HG02870 (cell line): ENCODE results near the gene IL1RAPL1.

Source experiments
- ATAC-seq: cut with Tn5 transposase; IDR thresholded peaks from one replicate; pipeline ENCODE4 v1.9.1; 2021; ENCODE audit warnings: mild to moderate bottlenecking, moderate library complexity; ENCODE audit not compliant: unreplicated experiment

IL1RAPL1 gene

GRCh38 chrX:29382811-29383210 lies 795.6 kb downstream of the IL1RAPL1 start:
- ATAC-seq: no peak

DNA sequence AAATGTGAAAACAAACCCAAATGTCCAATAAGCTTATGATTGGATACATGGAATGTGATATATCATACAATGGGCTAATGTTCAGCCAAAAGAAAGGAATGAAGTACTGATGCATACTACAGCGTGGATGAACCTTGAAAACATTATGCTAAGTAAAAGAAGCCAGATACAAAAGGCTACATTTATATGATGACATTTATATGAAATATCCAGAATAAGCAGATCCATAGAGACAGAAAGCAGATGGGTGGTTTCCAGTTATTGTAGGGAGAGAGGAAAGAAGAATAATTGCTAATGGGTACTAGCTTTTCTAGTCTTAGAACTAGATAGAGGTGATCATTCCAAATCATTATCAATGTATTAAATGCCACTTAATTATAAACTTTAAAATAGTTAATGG lies 801.3 kb downstream of the IL1RAPL1 start:
- no peak for ATAC-seq

GRCh38 chrX:29397506-29397905 lies 810.3 kb downstream of the IL1RAPL1 start:
- no peak for ATAC-seq

GRCh38 chrX:29407357-29407756 lies 820.1 kb downstream of the IL1RAPL1 start:
- no peak for ATAC-seq

DNA sequence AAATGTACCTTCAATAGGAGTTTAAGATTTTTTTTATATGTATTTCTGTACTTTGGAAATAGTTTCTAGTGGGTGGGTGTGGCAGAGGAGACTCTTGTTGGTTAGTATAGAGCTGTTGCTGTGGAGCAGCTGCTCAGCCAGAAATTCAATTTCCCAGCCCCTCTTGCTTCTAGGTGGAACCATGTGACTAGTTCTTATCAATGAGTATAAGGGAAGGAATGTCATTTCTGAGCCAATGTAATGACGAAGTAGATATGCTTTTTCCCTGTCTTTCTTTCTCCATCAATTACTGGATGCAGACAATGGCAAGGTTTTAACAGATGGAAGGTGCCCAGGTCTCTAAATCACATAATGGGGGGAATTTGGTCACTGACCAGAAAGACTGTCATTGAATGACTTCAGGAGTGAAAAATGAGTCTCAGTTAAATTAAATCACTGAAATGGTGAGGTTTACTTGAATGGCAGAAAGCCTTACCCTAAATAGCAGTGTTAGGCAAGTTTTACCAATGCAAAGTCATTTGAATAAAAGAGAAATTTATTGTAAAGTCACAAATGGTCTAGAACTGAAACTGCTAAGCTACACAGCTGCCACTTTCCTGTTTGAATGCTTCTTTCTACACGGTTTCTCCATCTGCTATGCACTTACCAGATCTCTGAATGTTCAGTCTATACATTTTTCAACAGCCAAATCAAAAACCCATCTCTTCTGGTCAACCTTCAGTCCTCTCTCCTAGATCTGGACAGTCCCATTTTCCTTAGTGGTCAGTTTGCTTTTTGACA lies 832.7 kb downstream of the IL1RAPL1 start:
- ATAC-seq: peak; percentile 86

- no peak for ATAC-seq
Observed at GRCh38 chrX:29422034-29422433, 834.8 kb downstream of the IL1RAPL1 start.

GRCh38 chrX:29431895-29432294 lies 844.6 kb downstream of the IL1RAPL1 start:
- no peak for ATAC-seq

DNA sequence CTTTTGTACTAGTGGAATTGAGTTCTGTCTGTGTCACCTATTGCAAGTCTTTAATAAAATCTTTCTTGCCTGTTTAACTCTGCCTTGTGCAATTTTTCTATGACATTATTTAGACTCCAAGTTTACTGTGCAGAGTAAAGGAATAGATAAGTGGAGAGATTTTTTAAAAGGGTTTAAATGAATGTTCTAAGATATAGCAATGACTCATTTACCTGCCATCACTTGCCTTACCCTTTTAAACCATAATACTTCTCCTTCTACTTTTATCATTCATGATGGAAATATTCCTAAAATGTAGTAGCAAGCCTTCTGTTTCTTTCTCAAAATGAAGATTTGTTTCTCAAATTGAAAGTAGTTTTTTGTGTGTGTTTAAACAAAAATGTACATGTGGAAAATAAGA lies 845.3 kb downstream of the IL1RAPL1 start:
- no peak for ATAC-seq

GRCh38 chrX:29434939-29435338 lies 847.7 kb downstream of the IL1RAPL1 start:
- no peak for ATAC-seq

- ATAC-seq: no peak
Observed at GRCh38 chrX:29435396-29435795, 848.1 kb downstream of the IL1RAPL1 start.

DNA sequence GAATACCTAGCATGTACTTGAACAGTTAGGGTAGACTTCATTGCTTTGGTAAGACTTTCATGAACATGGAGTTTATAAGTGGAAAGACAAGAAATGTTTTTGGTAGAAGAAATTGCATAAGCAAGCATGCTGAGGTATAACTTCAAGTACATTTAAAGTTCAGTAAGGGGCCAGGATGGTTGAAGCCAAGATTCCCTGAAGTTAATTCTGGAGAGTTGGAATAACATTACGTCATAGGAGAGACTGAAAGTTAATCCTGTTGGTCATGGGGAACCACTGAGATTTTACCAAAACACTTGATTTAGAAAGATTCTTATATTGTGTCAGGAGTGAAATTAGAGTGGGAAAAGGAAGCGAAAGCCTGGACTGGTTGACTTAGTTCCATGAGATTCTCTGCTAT lies 860.6 kb downstream of the IL1RAPL1 start:
- ATAC-seq: no peak

GRCh38 chrX:29453333-29453732 lies 866.1 kb downstream of the IL1RAPL1 start:
- ATAC-seq: peak; percentile 62

- no peak for ATAC-seq
Observed at GRCh38 chrX:29455702-29456101, 868.5 kb downstream of the IL1RAPL1 start.

DNA sequence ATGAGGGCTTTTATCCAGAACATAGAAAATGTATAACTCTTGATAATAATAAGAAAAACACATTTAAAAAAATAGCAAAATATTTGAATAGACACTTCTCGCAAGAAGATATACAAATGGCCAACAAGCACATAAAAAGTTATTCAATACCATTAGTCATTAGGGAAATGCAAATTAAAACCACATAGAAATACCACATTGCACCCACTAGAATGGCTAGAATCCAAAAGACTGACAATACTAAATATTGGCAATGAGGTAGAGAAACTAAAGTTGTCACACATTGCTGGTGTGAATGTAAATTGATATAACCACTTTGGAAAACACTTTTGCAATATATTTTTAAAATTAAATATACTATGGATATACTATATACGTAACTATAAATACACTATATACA lies 873.8 kb downstream of the IL1RAPL1 start:
- no peak for ATAC-seq

DNA sequence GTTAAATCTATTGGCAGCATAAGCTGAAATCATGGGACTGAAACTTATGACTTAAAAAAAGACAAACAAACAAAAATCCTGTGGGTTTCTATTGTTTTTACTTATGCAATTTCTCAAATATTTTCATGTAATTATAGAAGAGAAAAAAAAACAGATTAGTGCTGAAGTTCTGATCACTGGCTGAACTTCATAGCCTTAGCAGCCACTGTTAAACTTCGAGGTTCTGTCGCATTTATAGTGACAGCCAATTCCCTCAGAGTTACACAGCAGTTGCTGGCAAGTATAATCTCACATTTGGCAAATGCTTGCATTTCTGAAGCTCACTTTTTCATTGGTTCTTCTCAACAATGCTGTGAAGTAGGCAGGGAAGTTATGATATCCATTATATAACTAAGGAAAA lies 879.2 kb downstream of the IL1RAPL1 start:
- ATAC-seq: no peak

DNA sequence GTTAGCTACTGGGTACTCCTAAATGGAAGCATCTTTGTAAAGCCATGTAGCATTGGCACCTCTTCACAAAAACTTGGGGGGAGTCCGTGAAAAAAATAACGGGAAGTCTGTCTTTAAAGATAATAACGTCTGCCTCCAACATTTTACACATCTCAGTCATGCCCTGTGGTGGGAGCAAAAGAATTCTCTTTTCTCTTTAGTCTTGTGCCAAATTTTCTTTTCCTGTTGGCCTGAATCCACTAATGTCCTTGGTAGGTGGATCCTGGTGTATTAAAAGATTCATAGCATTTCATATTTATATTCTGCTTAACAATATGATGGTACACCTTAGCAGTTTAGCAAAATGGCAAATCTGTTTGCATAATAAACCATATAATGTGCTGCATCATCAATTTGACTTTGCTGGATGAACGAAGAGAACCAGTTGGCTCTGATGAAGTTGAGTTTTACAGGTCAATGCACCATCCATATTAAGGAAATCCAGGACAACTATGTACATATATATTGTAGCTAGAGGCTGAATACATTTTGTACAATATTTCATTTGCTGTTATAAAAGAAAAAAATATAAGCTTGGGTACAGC lies 881.8 kb downstream of the IL1RAPL1 start:
- no peak for ATAC-seq

DNA sequence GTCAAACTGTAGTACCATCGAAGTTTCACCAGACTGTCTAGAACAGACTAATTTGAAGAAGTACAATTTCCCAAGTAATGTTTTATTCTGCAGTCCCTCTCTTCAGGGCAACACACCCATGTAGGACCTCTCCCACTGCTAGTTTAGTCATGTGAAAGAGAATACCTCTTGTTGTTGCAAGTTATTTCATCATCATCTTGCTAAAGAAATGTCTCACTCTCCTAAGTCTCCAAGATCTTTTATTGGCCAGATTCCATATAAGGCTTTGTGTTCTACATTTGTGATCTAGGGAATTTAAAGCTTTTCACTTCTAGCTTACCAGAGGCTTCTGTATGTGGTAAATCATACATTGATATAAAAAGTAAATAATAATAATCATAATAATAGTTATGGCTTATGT lies 882.8 kb downstream of the IL1RAPL1 start:
- no peak for ATAC-seq

- ATAC-seq: peak; percentile 66
Observed at GRCh38 chrX:29471829-29472228, 884.6 kb downstream of the IL1RAPL1 start.

- peak; percentile 28 for ATAC-seq
Observed at GRCh38 chrX:29477878-29478277, 890.6 kb downstream of the IL1RAPL1 start.

DNA sequence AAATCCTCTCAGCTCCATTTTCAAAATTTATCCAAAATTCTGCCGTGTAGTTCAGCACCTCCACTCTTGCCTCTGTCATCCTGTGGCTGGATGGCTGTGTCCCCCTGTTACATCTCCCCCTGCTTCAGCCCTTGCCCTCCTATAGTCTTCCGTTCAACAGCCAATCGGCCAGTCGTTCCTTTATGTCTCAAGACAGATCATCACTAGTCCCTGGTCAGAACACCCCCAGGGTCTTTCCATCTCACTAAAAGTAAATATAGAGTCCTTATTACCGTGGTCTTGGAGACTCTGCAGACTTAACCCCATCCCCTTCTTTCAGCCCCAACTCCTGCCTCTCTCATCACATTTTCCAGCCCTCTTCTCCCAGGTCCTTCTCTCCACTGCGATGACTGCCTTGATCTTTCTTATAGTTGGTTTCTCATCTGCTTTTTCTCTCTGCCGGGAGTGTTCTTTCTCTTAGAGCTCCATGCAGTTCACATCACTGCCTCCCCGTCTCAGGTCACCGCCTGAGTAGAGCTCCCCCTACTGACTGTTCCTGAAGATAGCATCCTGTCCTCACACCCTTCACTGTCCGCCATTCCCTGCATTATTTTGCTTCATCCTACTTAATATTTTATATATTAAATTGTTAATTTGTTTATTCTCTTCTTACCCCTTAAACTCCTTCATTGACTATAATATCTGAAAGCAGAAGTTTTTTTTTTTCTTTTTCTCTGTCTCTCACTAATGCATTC lies 891.3 kb downstream of the IL1RAPL1 start:
- peak; percentile 88 for ATAC-seq

DNA sequence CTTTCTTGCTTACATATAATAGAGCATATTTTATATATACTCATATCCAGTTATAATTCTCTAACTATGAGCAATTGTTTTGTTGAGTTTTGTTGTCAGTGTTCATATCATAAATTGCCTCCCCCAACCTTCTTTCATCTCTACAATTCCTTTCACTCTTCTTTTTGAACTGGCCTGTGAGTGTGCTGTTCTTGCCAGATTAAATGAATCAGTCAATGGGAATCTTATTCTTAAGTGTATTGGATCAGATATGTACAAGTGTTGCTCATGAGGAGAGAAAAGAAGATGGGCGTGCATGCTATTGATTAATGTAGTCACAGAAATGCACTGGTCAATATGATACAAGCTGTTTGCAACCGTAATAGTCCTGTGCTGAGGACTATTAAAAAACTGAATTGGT lies 900.0 kb downstream of the IL1RAPL1 start:
- ATAC-seq: no peak

- peak; percentile 46 for ATAC-seq
Observed at GRCh38 chrX:29487714-29488113, 900.5 kb downstream of the IL1RAPL1 start.
